IMR-90 (cell line): Measurements from ENCODE around the gene MALAT1. TPM values are rescaled to one million over a fixed set of nuclear protein-coding genes. Genes with fewer than 3 reads are reported as not detected.

Experiments used
- ATAC-seq: fragments of 200-7000 bp; cut with Tn5 transposase; 2 replicates; pipeline ENCODE4 v1.9.1; 2020; ENCODE audit warnings: low read depth, mild to moderate bottlenecking, moderate library complexity
- BruUV-seq: library from RNA; stranded (reverse); fragments of 400-500 nt; replicated peaks from 2 replicates; lab custom pipeline; 2021; lab: Mats Ljungman, UMichigan
- CTCF ChIA-PET: fragments of 300-600 bp; formaldehyde crosslinking; extraction: SDS; loops from one replicate; lab custom pipeline; 2021; ENCODE audit warnings: antibody characterized with exemption; lab: Yijun Ruan, JAX
- POLR2A ChIA-PET: fragments of 300-600 bp; sonication (Branson Sonifier 250); formaldehyde crosslinking; loops from one replicate; lab custom pipeline; 2022; ENCODE audit warnings: antibody characterized with exemption; ENCODE audit not compliant: unreplicated experiment; lab: Charles Lee
- DNase-seq: peaks from one replicate; pipeline ENCODE4 v3.0.0; 2013
- H2AFZ ChIP-seq: replicated peaks from 2 replicates; pipeline ENCODE3; 2013; ENCODE audit warnings: low read length, mild to moderate bottlenecking; ENCODE audit not compliant: poor library complexity
- H2AK5ac ChIP-seq: 2 replicates; pipeline ENCODE4 v1.6.1; 2013; ENCODE audit warnings: low read depth, low read length, inconsistent platforms
- H2AK9ac ChIP-seq: replicated peaks from 2 replicates; pipeline ENCODE3; 2013; ENCODE audit warnings: mild to moderate bottlenecking, low read depth, low read length, moderate library complexity; ENCODE audit not compliant: poor library complexity
- H2BK120ac ChIP-seq: 2 replicates; pipeline ENCODE4 v1.6.1; 2013; ENCODE audit warnings: low read depth, low read length, inconsistent platforms
- H2BK15ac ChIP-seq: 3 replicates; pipeline ENCODE4 v1.6.1; 2013; ENCODE audit warnings: low read depth, low read length, inconsistent platforms
- H2BK20ac ChIP-seq: 2 replicates; pipeline ENCODE4 v1.6.1; 2013; ENCODE audit warnings: low read depth, mild to moderate bottlenecking, inconsistent platforms, low read length, moderate library complexity
- H2BK5ac ChIP-seq: 2 replicates; pipeline ENCODE4 v1.6.1; 2013; ENCODE audit warnings: mild to moderate bottlenecking, low read depth, low read length, inconsistent platforms; ENCODE audit not compliant: poor library complexity, severe bottlenecking
- H3K14ac ChIP-seq: replicated peaks from 2 replicates; pipeline ENCODE4 v1.6.1; 2013; ENCODE audit warnings: low read depth, low read length, inconsistent platforms
- H3K18ac ChIP-seq: 2 replicates; pipeline ENCODE4 v1.6.1; 2013; ENCODE audit warnings: low read depth, low read length, control low read depth
- H3K23ac ChIP-seq: 2 replicates; pipeline ENCODE4 v1.6.1; 2013; ENCODE audit warnings: low read depth, low read length, inconsistent platforms
- H3K27ac ChIP-seq: 2 replicates; pipeline ENCODE4 v1.5.1; 2013; ENCODE audit warnings: mild to moderate bottlenecking, control low read depth, low read length; ENCODE audit not compliant: insufficient read depth
- H3K27me3 ChIP-seq: 2 replicates; pipeline ENCODE4 v1.6.1; 2013; ENCODE audit warnings: low read length; ENCODE audit not compliant: control insufficient read depth, insufficient read depth
- H3K36me3 ChIP-seq: 2 replicates; pipeline ENCODE4 v1.6.1; 2013; ENCODE audit warnings: low read length, mixed read lengths; ENCODE audit not compliant: control insufficient read depth, insufficient read depth
- H3K4ac ChIP-seq: 2 replicates; pipeline ENCODE4 v1.6.1; 2013; ENCODE audit warnings: low read depth, low read length, inconsistent platforms
- H3K4me1 ChIP-seq: 2 replicates; pipeline ENCODE4 v1.6.1; 2013; ENCODE audit warnings: low read length, mixed read lengths; ENCODE audit not compliant: control insufficient read depth, insufficient read depth
- H3K4me2 ChIP-seq: 2 replicates; pipeline ENCODE4 v1.6.1; 2013; ENCODE audit warnings: low read depth, mild to moderate bottlenecking, control low read depth, low read length, moderate library complexity
- H3K4me3 ChIP-seq: 2 replicates; pipeline ENCODE4 v1.5.1; 2013; ENCODE audit warnings: low read depth, mild to moderate bottlenecking, control low read depth, low read length, moderate library complexity; ENCODE audit not compliant: insufficient read depth
- H3K56ac ChIP-seq: 2 replicates; pipeline ENCODE4 v1.6.1; 2013; ENCODE audit warnings: low read length, inconsistent platforms; ENCODE audit not compliant: insufficient read depth; ENCODE audit errors: extremely low read depth
- H3K79me1 ChIP-seq, 2 experiments: 2 replicates each; pipeline ENCODE4 v1.6.1; 2013; ENCODE audit warnings: low read length in 2 of 2, inconsistent platforms in 1 of 2, low read depth in 1 of 2
- H3K9ac ChIP-seq: 2 replicates; pipeline ENCODE4 v1.6.1; 2013; ENCODE audit warnings: low read depth, low read length, control low read depth
- H3K9me1 ChIP-seq: 2 replicates; pipeline ENCODE4 v1.6.1; 2013; ENCODE audit warnings: low read length, inconsistent platforms; ENCODE audit not compliant: insufficient read depth
- H3K9me3 ChIP-seq: 2 replicates; pipeline ENCODE4 v1.6.1; 2013; ENCODE audit warnings: low read length; ENCODE audit not compliant: control insufficient read depth, insufficient read depth
- H4K20me1 ChIP-seq: 2 replicates; pipeline ENCODE4 v1.6.1; 2013; ENCODE audit warnings: low read length, inconsistent platforms; ENCODE audit not compliant: insufficient read depth
- H4K5ac ChIP-seq: 2 replicates; pipeline ENCODE4 v1.6.1; 2013; ENCODE audit warnings: mild to moderate bottlenecking, low read depth, low read length, control low read depth
- H4K8ac ChIP-seq, 2 experiments: 2 replicates each; pipeline ENCODE4 v1.6.1; 2013; ENCODE audit warnings: low read depth in 2 of 2, low read length in 2 of 2, control low read depth in 1 of 2, inconsistent platforms in 1 of 2
- H4K91ac ChIP-seq: 2 replicates; pipeline ENCODE4 v1.6.1; 2013; ENCODE audit warnings: low read depth, low read length, inconsistent platforms; ENCODE audit not compliant: insufficient read depth
- BHLHE40 ChIP-seq: fragments of 150-350 bp; IDR thresholded peaks from 2 replicates; pipeline ENCODE4 v1.6.1; 2016; ENCODE audit warnings: mild to moderate bottlenecking, low read depth, low read length
- FOS ChIP-seq: fragments of 150-350 bp; IDR thresholded peaks from 2 replicates; pipeline ENCODE4 v1.6.1; 2016; ENCODE audit warnings: low read depth, low read length
- WGBS, 2 experiments: methylation state at CpG; one replicate each; pipeline versions ENCODE4 v1.1.5 to v1.1.7; 2013; ENCODE audit warnings: missing lambda C conversion rate in 2 of 2; ENCODE audit not compliant: insufficient read length in 1 of 2; ENCODE audit errors: extremely low coverage in 2 of 2; 5-methylcytosine and 5-hydroxymethylcytosine counted together
- dilution Hi-C: fragments of 300-500 bp; cut with HindIII; formaldehyde crosslinking; loops from one replicate; pipeline ENCODE4 v1.14.3; 2018; ENCODE audit warnings: low sequenced_read_pairs; ENCODE audit not compliant: unreplicated experiment
- in situ Hi-C: fragments of 300-500 bp; cut with MboI; formaldehyde crosslinking; loops from 3 replicates; pipeline ENCODE4 v1.14.3; 2019; ENCODE audit warnings: low sequenced_read_pairs, inconsistent platforms, mixed read lengths
- intact Hi-C: fragments of 100-400 bp; cut with micrococcal nuclease; formaldehyde crosslinking; loops from 2 replicates; pipeline ENCODE4 v1.10.0; 2022
- polyA plus RNA-seq, 3 experiments: library from polyadenylated mRNA; depleted of rRNA; stranded (reverse); fragments of >200 nt; gene quantifications; 2 replicates each; pipeline ENCODE4 v1.2.3, GENCODE V29; 2012; ENCODE audit warnings: low replicate concordance in 1 of 3
- total RNA-seq: library from RNA; depleted of rRNA; stranded (reverse); fragments of >200 nt; gene quantifications from 2 replicates; pipeline ENCODE4 v1.2.3, GENCODE V29; 2012

Gene MALAT1
- total and polyA plus RNA-seq, 2 of the 4 experiments (the other 2 are of a cell fraction): 636 to 3,569 TPM

- intact Hi-C loops: loop anchor here (2.0 kb wide), 2 partner anchors 49 to 77 kb away; no protein-coding TSS in a partner anchor
- H4K20me1 ChIP-seq: peaks cover 37% of the 10 kb centered on the region
- peak overlapping the region; percentile 100 for H3K4ac ChIP-seq
- peaks cover 0 to 18% of the 10 kb centered on the region in 2 experiments; a peak in 3 of 4 replicates for H3K79me1 ChIP-seq
- no peak for ATAC-seq
- BruUV-seq: no TSS peak
- ChIA-PET POLR2A (interaction anchor here (0.5 to 14.2 kb wide), 30 partner anchors 8 to 202 kb away, joined by 3 to 494 read pairs (median 7); partner anchors contain the start of genes DPF2, FRMD8, NEAT1 and SCYL1), CTCF (interaction anchor here (1.2 to 2.6 kb wide), 3 partner anchors 19 to 79 kb away, joined by 6 to 12 read pairs (median 8); no protein-coding TSS in a partner anchor)
- in situ Hi-C loops: no loop called here
- H3K4me2 ChIP-seq: peak overlapping the region; percentile 97
- TF ChIP-seq BHLHE40: no peak
- no peak for TF ChIP-seq FOS
- H3K36me3 ChIP-seq: peaks cover 16% of the 10 kb centered on the region
- no peaks in the 10 kb centered on the region for H3K9me3 ChIP-seq
- peak overlapping the region; percentile 100 for H3K14ac ChIP-seq
- dilution Hi-C loops: no loop called here
- peak overlapping the region; percentile 100 for H3K23ac ChIP-seq
- peak overlapping the region; percentile 66 for H2AFZ ChIP-seq
- H4K91ac ChIP-seq: peak overlapping the region; percentile 100
- DNase-seq: peak; percentile 68
- peak overlapping the region; percentile 96 for H2BK5ac ChIP-seq
- 0% methylated on average over 11 of the region's 24 CpGs; no CpG with 5 or more reads in 1 of the 2 experiments for WGBS, 2 experiments
- peak overlapping the region; percentile 100 for H4K5ac ChIP-seq
- peaks cover 8% of the 10 kb centered on the region for H3K4me1 ChIP-seq
- H2BK15ac ChIP-seq: peak overlapping the region; percentile 71; the same call in 2 of the 3 replicates
- H3K27me3 ChIP-seq: no peaks in the 10 kb centered on the region
- H2BK20ac ChIP-seq: peak overlapping the region; percentile 92
- peak overlapping the region; percentile 96 for H2BK120ac ChIP-seq
- peak overlapping the region; percentile 98 for H2AK5ac ChIP-seq
- peak overlapping the region; percentile 100 for H3K56ac ChIP-seq
- H4K8ac ChIP-seq: peak overlapping the region; percentile 92 to 96
- H2AK9ac ChIP-seq: peak overlapping the region; percentile 100
- H3K9me1 ChIP-seq: no peaks in the 10 kb centered on the region
- H3K27ac ChIP-seq: peak overlapping the region; percentile 99
- H3K18ac ChIP-seq: peak overlapping the region; percentile 99
- H3K4me3 ChIP-seq: peak overlapping the region; percentile 72
- peak overlapping the region; percentile 99 for H3K9ac ChIP-seq
These were observed 661 bp upstream of the MALAT1 start for GRCh38 chr11:65498042-65498726.
